ENCODE measurements around the gene MYOCD. TPM values are rescaled to one million over a fixed set of nuclear protein-coding genes. Genes with fewer than 3 reads are reported as not detected.

MYOCD gene
- total RNA-seq, 3 donors from 2014 or later = 0.64 to 2.6 (median 1.5) TPM

- no peaks in the 10 kb centered on the region for H3K36me3 ChIP-seq
- intact Hi-C loops (cut with DNase I; ENCODE audit: low total_unique reads) = no loop called here
- no peak overlapping the region for H3K27ac ChIP-seq
- H3K9me3 ChIP-seq = no peaks in the 10 kb centered on the region
- no peak for DNase-seq (ENCODE audit: low spot score in 2 of 2)
- no peaks in the 10 kb centered on the region for H3K4me1 ChIP-seq
- H3K4me3 ChIP-seq = no peak overlapping the region
- no peak for TF ChIP-seq POLR2A (IDR thresholded peaks at IDR 0.05)
- no peak for TF ChIP-seq POLR2AphosphoS5 (IDR thresholded peaks at IDR 0.05)
- TF ChIP-seq, protein P1, sequence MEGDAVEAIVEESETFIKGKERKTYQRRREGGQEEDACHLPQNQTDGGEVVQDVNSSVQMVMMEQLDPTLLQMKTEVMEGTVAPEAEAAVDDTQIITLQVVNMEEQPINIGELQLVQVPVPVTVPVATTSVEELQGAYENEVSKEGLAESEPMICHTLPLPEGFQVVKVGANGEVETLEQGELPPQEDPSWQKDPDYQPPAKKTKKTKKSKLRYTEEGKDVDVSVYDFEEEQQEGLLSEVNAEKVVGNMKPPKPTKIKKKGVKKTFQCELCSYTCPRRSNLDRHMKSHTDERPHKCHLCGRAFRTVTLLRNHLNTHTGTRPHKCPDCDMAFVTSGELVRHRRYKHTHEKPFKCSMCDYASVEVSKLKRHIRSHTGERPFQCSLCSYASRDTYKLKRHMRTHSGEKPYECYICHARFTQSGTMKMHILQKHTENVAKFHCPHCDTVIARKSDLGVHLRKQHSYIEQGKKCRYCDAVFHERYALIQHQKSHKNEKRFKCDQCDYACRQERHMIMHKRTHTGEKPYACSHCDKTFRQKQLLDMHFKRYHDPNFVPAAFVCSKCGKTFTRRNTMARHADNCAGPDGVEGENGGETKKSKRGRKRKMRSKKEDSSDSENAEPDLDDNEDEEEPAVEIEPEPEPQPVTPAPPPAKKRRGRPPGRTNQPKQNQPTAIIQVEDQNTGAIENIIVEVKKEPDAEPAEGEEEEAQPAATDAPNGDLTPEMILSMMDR (IDR thresholded peaks at IDR 0.05) = no peak
- H3K27me3 ChIP-seq = no peaks in the 10 kb centered on the region
Observed at GRCh38 chr17:12738624-12739023, 72.9 kb downstream of the MYOCD start.

DNA sequence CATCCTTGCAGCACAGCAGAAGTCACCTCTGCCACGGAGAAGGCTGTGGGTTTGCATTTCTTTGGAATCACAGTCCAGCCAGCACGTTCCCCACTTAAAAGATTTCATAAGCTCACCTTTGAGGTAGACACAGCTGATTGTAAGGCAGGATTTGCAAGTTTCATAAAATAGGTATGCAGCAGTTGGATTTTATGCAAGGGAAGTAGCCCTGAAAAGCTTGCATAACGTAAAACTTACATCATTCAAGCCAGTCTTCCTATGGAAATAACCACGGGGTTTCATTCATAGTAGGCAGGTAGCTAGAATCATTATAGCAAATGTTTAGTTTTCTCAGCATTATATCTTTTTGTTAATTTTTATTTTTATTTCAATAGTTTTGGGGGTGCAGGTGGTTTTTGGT lies 73.8 kb downstream of the MYOCD start:
- Histone ChIP-seq H3K9me3 (no peaks in the 10 kb centered on the region), H3K4me1 (no peaks in the 10 kb centered on the region), H3K27ac (no peak overlapping the region), H3K27me3 (no peaks in the 10 kb centered on the region), H3K4me3 (no peak overlapping the region), H3K36me3 (no peaks in the 10 kb centered on the region)
- TF ChIP-seq POLR2A (IDR thresholded peaks at IDR 0.05) (no peak), POLR2AphosphoS5 (IDR thresholded peaks at IDR 0.05) (no peak)
- TF ChIP-seq, protein P1 (IDR thresholded peaks at IDR 0.05) = no peak
- DNase-seq (ENCODE audit: low spot score in 2 of 2) = no peak
- intact Hi-C loops (cut with DNase I; ENCODE audit: low total_unique reads) = no loop called here

GRCh38 chr17:12743046-12743445 lies 77.4 kb downstream of the MYOCD start:
- Histone ChIP-seq H3K36me3 (no peaks in the 10 kb centered on the region), H3K4me3 (no peak overlapping the region), H3K27me3 (no peaks in the 10 kb centered on the region), H3K4me1 (no peaks in the 10 kb centered on the region), H3K27ac (no peak overlapping the region), H3K9me3 (no peaks in the 10 kb centered on the region)
- intact Hi-C loops (cut with DNase I; ENCODE audit: low total_unique reads) = no loop called here
- no peak for DNase-seq (ENCODE audit: low spot score in 2 of 2)
- no peak for TF ChIP-seq POLR2A (IDR thresholded peaks at IDR 0.05)
- no peak for TF ChIP-seq POLR2AphosphoS5 (IDR thresholded peaks at IDR 0.05)
- TF ChIP-seq, protein P1 (IDR thresholded peaks at IDR 0.05) = no peak

DNA sequence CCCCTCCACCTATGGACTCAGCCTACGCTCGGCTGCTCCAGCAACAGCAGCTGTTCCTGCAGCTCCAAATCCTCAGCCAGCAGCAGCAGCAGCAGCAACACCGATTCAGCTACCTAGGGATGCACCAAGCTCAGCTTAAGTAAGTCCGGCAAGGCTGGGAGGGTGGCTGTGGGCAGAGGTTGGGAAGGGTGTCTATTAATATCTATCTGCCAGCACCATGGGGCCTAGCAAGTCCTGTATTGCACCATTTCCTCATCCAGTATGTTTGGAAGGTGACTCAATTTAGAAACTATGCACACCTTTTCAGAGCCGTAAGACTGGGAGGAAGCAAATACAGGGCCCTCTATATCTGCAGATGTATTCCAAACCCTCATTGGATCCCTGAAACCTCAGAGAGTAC lies 78.6 kb downstream of the MYOCD start:
- intact Hi-C loops (cut with DNase I; ENCODE audit: low total_unique reads) = no loop called here
- TF ChIP-seq, protein P1 (IDR thresholded peaks at IDR 0.05) = no peak
- TF ChIP-seq POLR2AphosphoS5 (IDR thresholded peaks at IDR 0.05) = no peak
- TF ChIP-seq POLR2A (IDR thresholded peaks at IDR 0.05) = no peak
- no peak overlapping the region for H3K27ac ChIP-seq

GRCh38 chr17:12744786-12745185 lies 79.1 kb downstream of the MYOCD start:
- TF ChIP-seq, protein P1 (IDR thresholded peaks at IDR 0.05) = no peak
- TF ChIP-seq POLR2A (IDR thresholded peaks at IDR 0.05) (no peak), POLR2AphosphoS5 (IDR thresholded peaks at IDR 0.05) (no peak)
- Histone ChIP-seq H3K4me1 (no peaks in the 10 kb centered on the region), H3K27ac (no peak overlapping the region), H3K27me3 (no peaks in the 10 kb centered on the region), H3K4me3 (no peak overlapping the region), H3K36me3 (no peaks in the 10 kb centered on the region), H3K9me3 (no peaks in the 10 kb centered on the region)
- intact Hi-C loops (cut with DNase I; ENCODE audit: low total_unique reads) = loop anchor here (1.0 kb wide), 1 partner anchor 15 kb away; no protein-coding TSS in a partner anchor
- DNase-seq (ENCODE audit: low spot score in 2 of 2) = no peak

More for the DNA sequence above, 78.6 kb downstream of the MYOCD start:
- no peaks in the 10 kb centered on the region for H3K9me3 ChIP-seq
- H3K4me1 ChIP-seq = no peaks in the 10 kb centered on the region
- H3K27me3 ChIP-seq = no peaks in the 10 kb centered on the region
- H3K4me3 ChIP-seq = no peak overlapping the region
- no peak for DNase-seq (ENCODE audit: low spot score in 2 of 2)
- no peaks in the 10 kb centered on the region for H3K36me3 ChIP-seq
